Right renal cortex interstitium (tissue), 3 donors: ENCODE measurements around the gene GNG2. TPM values are rescaled to one million over a fixed set of nuclear protein-coding genes. Genes with fewer than 3 reads are reported as not detected.
A peak's percentile ranks its signal among the peaks of the same experiment; 100 is the strongest.

ENCODE experiments used
- DNase-seq, 3 donors: peaks; one replicate each; pipeline ENCODE4 v3.0.0-alpha.2; 2013; ENCODE audit warnings: low read depth in 3 of 3, low spot score in 2 of 3
- polyA plus RNA-seq, 3 donors: library from polyadenylated mRNA; unstranded; fragments of 120-200 nt; gene quantifications; one replicate each; pipeline ENCODE4 v1.2.1, GENCODE V29; 2013; ENCODE audit not compliant: insufficient read length in 3 of 3

The GNG2 gene
- polyA plus RNA-seq, 3 donors: 72.5 to 83.8 (median 78.3) TPM

DNA sequence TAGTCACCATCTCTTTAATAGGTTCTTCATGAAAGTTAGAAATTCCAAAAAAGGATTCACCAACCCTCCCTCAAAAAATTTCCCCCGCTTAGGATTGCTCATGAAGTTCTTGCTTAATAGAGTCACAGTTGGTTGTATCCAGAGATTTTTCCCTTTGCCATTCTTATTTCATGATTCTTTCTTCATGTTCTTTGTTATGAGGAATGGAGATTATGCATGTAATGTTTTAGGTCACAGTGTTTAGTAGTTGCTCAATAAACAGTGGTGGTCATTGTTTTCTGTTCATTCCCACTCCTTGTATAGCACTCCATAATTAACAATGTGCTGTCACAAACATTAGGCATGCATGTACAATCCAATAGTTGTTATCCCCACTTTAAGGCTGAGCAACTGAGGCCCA lies 77.7 kb downstream of the GNG2 start:
- DNase-seq: no peak

DNA sequence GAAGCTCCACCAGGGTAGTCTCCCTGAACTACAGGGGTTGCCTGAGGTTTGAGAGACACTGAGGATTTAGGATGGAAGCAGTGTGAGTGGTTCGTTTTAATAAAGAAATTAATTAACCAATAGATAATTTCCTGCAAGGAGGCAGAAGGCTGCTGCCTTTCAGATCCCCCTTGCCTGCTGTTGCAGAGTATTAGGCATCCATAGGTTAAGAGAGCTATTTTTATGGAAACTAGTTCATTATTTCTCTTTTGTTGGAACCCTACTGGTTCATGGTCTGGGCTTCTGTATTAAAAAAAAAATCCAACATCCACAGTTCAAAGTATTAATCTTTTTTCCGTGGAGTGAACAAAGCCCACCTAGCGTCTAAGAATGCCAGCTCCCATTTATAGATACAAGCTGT lies 78.4 kb downstream of the GNG2 start:
- DNase-seq: no peak

DNA sequence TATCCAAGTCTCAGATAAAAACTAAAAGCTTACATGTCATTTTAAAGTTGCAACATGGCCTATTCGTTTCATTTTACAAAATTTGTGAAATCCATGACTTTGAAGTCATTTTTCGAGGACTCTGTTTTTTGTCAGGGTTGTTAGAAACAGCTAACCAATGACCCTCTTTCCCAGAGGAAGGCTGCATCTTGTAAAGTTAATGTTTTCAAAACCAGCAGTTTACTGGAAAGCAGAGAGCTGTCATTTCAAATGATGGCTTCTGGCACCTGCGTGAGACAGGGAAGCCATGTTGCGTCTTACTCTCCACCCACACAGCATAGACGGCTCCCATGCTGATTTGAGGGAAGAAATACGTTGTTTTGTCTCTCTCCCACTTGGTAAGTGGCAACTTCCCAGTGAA lies 78.8 kb downstream of the GNG2 start:
- DNase-seq: no peak

DNA sequence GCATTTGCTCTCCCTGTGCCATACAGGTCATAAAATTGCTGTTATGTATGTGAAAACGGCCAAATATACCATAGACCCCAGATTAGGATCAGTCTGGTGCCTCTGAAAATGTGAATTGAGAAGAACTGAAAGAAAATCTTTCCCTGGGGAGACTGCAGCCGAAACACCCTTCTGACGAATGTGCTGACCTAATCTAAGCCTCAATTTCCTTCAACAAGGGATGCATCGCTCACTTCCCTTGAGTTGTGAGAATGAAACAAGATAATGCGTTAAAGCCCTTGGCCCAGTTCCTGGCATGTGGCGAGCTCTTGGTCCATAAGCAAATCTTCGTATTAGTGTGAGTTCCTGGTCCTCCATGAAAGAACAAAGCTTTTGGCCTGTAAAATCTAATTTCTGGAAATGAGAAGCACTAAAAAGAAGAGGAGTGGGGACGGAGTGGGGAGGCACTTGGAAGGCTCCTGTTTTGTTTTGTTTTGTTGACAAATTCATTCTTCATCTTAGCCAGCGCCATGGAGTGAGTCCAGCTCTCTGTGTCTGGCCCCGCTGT lies 79.4 kb downstream of the GNG2 start:
- DNase-seq: no peak

DNA sequence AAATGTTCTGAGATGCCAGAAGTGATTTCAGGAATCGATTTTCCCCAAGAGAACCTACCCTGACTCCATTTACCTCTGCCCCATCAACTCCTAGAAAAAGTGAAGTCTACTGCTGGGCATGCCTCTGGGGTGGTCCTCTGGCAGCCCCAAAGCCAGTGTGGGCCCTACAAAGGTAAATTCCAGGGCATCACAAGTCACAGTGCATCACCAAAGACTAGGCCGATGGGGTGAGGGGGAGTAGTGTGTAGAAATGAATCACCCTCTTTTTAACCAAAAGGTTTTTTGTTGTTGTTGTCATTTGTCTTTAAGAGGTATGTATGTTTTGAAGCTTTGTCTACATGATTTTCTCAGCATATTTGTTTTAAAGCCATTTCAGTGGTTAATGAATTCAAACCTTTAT lies 82.6 kb downstream of the GNG2 start:
- DNase-seq: no peak

DNA sequence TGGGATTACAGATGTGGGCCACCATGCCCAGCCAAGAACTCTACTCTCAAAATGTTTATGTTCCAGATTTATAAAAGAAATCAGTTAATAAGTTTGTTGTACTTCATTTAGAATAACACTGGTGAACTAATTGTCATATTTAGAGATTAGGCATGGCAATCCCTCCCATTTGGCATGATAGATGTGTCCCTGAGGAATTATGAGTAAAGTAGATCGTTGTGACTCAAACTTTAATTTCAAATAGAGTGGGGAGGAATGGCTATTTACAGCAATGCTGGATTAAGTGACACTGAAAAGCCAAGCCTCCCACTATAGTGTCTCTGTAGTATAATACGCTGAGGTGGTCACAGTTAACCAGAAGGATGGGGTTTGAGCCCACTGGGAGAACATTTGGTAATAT lies 89.6 kb downstream of the GNG2 start:
- no peak for DNase-seq

DNA sequence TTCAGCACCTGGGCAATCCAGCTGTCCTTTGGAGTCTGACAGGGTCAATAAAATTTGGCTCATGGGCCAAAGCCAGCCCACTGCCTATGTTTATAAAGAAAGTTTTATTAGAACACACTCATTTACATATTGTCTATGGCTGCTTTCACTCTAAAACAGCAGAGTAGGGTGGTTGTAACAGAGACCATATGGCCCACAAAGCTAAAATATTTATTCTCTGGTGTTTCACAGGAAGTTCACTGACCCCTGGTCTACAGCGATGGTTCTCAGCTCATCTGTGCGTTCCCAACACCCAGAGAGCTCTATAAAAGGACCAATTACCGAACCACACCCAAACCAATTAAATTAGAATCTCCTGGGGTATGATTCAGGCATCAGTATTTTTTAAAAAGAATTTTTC lies 91.2 kb downstream of the GNG2 start:
- no peak for DNase-seq

DNA sequence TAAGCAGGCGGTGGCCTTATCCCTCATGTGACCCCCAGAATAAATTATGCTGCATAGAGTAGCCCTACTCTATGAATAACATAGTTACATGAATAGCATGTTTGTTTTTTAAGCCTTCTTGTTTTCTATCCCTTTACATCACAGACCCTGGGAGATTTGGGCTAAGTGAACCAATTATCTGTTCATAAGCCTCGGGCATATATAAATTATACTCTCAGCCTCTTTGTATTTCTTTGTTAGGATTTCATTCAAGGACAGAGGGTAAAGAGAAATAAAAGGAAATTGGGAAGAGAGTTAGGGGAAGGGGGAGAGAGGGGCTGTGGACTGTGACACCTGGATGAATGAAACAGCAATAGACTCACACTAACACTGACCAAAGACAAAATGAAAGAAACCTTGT lies 93.6 kb downstream of the GNG2 start:
- DNase-seq: no peak

DNA sequence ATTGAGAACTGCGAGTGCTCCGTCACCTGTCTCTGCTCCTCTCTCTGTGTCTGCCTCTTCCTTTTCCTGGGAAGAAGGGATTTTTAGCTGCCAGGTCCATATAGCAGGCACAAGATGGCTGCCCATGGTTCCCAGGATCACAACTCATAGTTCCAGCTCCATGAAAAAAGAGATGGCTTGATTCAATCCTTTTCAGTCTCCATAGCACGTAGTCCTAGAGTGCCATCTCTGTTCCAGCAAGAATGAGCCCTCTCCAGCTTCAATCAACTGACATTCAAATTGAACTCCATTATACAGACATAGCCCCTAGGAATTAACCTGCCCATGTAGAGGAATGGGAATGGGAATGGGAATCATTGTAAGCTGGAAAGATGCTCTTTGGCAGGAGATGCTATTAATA lies 94.2 kb downstream of the GNG2 start:
- no peak for DNase-seq

DNA sequence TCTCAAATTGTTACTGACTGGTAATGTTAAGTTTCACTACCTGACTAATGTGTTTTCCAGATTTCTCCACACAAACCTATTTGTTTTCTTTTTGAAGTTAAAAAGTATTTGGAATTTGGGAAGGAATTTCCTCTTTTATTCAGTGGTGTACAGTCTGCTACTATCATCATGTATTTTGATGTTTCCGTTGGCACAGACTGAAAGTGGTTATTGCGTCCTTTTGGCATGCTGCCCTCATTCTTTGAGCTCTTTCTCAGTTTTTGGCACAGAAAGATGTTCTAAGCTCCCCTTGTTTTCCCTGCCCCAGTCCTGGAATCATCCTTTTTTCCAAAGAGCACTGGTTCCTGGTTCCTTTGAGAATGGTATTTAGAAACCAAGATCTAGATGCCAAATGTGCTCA lies 97.5 kb downstream of the GNG2 start:
- DNase-seq: no peak

DNA sequence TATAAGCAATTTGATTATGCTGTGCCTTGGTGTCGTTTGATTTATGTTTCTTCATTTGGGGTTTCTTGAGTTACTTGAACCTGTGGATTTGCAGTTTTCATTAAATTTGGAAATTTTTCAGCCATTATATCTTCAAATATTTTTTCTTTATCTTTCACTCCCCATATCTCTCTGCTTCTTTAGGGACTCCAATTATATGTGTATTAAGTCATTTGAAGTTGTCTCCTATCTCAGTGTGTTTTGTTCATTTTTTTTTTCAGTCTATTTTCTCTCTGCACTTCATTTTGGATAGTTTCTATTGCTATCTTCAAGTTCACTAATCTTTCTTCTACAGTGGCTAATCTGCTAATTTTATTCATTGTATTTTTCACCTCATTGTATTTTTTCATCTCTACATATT lies 99.5 kb downstream of the GNG2 start:
- no peak for DNase-seq

DNA sequence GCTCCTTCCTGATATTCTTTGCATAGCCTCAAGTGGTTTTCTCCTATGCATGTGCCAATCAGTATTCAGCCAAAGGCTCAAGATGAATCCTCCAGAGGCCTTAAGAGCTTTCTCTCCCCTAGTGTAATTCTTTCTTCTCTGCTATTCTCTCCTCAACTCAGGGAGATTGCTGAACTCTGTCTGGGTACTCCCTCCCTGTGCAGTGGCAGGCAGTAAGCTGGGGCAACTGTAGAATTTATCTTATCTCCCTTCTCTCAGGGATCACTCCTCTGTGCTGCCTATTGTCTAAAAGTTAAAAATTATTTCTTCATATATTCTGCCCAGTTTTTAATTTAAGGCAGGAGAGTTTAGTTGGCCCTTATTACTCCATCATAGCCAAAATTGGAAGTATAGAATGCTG lies 100.5 kb downstream of the GNG2 start:
- DNase-seq: no peak

DNA sequence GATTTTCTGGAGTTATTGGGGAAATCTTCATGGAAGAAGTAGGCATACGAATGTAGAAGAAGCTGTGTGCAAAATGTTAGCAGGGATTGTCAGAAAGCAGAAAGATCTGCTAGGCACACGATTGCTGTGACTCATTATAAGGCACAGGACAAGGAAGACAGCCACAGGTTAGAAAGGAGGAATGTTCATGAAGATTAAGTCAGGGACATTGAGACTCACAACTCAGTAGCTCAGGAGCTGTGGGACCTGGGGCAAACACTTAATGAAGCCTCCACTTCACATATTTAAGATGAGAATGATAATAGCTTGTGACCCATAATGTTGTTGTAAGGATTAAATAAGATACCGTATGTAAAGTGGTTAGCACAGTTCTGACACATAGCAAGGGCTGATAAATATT lies 102.3 kb downstream of the GNG2 start:
- DNase-seq: no peak

DNA sequence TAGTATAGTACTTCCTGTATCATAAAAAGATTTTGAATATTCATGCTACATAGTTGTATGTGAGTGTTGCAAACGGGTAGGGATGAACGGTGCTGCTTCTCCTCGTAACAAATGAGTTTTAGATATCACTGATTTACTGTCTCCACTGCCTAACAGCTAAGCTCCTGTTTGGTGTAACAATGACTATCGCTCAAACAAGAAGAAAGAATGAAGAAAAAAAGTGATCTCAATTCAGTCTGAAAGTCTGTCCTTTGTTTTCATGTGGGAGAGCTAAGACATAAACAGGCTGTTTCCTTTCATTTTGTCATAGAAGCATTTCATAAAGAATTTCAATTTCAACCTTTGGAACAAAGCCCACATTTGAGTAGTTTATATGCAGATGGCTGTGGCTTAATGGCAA lies 102.9 kb downstream of the GNG2 start:
- peak; percentile 38 to 62 (median 42) for DNase-seq

DNA sequence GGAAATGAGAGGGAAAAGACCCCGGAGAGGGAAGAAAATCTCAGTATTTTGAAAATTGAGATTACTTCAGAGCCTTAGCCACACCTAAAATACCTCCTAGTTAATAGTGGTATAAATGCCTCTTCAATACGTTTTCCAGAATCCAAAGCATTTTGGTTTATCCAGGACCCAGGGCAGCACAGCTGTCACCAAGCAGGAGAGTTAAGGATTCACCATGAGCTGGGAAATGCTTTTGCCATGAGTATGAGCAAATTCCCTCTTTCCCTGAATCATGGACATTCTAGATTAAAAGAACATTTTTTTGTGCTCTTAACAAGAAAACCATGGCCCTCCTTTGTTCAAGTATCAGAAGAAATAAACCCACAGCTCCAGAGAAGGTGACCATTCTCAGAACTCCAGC lies 107.1 kb downstream of the GNG2 start:
- DNase-seq: no peak

DNA sequence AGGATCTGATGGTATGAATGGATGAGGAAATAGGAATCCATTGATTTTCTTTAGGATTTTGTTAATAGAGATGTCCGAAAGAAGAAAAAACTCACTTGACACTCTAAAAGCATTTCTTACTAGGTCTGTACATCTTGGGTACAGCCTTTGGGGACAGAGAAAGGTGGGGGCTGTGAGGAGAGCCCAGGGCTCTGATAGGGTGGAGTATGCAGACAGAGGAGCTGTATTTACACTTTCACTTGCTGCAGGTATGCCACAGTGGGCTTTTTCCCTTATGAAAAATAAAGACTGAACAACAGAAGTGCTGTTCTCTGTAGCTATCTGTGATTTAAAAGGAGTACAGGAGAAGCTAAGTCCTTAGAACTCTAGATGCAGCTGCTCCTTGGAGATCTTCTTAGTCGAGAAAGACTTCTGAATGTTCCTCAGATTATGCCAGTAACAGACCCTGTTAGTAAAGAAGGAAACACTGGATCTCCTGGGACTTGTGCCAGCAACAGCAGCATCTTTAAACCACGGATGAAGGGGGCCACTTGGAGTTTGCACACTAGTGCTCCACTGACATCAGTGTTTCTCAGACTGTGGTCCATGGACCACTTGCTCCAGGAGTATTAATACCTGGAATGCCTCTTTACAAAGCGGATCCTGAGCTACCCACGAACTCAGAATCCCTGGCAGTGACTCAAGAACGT lies 109.6 kb downstream of the GNG2 start:
- no peak for DNase-seq

DNA sequence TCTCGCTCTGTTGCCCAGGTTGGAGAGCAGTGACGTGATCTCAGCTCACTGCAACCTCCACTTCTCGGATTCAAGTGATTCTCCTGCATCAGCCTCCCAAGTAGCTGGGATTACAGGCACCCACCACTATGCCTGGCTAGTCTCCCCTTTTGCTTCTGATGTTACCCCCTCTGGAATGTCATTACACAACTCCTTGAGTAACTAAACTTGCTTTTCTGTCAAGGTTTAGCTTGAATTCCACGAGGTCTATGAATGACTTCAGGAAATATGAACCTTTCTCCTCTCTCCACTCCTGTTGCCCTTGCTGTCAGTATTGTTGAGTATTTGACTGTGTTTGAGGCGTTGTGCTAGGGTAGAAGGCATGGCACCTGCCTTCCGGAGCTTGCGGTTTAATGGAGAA lies 112.2 kb downstream of the GNG2 start:
- DNase-seq: no peak

DNA sequence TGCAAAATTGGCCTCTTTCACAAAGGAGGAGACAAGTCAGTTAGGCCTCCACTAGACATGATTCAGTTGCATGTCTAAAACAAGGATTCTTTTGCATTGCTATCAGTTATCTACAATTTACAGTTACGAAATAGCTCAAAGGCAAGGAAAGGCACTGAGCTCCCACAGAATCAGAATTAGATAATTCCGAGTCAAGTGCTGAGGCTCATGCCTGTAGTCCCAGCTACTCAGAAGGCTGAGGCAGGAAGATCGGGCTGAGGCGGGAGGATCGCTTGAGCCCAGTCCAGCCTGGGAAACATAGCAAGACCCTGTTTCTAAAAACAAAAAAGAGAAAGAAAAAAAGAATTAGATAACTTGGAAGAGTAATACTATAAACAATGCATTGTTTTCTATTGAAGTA lies 116.7 kb downstream of the GNG2 start:
- DNase-seq: no peak

DNA sequence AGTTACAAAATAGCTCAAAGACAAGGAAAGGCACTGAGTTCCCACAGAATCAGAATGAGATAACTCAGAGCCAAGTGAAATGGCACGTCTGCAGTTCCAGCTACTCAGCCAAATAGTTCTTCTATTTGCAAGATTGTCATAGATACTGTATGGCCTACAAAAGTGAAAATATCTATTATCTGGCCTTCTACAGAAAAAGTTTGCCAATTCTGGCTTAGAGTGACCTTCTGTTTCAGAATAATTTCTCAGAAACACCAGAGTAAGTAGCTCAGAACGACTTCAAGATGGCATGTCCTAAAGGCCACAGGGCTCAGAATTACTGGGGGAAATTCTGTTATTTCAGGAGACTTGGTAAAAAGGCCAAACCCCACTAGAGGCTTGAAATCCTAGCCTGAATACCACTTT lies 118.3 kb downstream of the GNG2 start:
- DNase-seq: no peak

DNA sequence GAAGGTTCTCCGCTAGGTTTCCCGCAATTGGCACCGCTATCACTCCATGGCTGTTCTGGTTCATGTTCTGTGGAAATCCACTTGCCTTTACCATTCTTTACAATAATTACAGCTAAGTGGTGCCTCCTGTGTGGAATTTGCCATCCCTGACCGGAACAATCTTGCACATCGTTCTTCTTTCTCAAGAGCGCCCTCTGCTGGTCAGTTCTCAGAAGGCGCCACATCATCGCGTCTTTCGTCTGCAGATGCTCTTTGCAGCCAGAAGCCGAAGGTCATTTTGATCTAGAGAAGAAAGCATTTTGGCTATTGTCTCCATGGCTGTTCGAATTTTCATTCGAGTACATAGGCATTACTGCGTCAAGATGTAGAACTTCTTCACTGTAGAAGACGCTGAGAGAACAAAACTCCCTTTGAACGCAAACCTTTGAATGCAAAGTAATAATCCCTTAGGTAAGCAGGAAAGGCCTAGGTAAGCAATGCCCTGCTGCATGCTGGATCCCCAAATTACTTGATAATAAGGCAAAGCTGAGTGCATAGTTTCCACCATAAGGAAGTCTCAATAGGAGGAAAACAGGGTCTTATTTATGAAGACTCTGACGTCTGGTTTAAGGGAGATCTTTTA lies 118.8 kb downstream of the GNG2 start:
- DNase-seq: peak in 2 of 3 donors; percentile 67 to 72

DNA sequence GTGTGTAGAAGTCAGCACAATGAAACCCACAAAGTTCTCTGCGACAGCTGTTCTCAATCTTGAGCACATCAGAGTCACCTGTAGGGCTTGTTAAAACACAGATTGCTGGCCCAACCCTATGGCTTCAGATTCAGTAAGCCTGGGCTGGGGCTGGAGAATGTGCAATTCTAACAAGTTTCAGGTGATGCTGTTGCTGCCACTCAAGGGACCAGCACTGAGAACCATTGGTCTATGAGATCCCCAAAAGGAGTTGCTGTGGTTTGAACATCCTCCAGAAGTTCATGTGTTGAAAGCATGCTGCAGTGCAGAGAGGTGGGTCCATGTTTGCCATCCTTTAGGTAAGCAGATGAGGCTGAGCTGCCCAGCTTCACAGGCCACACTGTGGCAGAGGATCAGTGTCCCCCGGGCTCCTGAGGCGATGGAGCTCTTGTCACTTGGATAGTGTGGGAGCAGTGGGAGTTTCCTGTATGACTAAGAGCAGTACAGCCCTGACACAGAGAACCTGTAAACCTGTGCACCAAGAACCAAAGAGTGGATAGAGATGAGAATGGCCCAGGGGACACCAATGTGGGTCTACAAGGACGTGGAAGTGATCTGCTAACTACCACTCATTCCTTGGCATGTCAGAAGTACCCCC lies 120.9 kb downstream of the GNG2 start:
- no peak for DNase-seq

DNA sequence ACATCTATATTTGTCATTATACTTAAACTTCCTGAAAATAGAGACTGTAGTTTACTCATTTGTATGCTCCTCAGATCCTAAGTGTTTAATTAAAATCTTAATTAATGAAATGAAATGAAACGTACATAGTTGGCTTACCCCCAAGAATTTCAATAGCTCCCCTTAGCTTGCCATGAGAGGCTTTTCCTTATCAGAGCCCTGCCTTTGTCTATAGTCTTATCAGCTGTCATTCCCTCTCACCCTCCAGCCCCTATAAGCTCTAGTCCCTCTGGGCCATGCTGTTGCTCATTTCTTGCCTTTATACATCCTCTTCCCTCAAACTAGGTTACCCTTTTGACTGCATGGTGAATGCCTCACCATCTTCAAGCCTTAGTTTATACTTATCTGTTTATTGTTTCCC lies 127.8 kb downstream of the GNG2 start:
- no peak for DNase-seq
